NCI-H1092 treated with DMSO at 0.1 percent for 48 hours (cell line): Measurements from ENCODE around the gene FMN2.
"Not testable (repeated sequence)": the region's sequence is repeated elsewhere in the genome, so short reads cannot be mapped to it uniquely, and the experiment has no call there.

ENCODE experiments used
- DNase-seq: peaks from one replicate; lab custom pipeline; 2025; lab: John Stamatoyannopoulos, UW

Gene FMN2

GRCh38 chr1:240310226-240310925, 218.7 kb downstream of the FMN2 start:
- no peak for DNase-seq

- DNase-seq: no peak
Measured at GRCh38 chr1:240312872-240313271, 221.2 kb downstream of the FMN2 start.

GRCh38 chr1:240314845-240315801, 223.4 kb downstream of the FMN2 start:
- no peak for DNase-seq

GRCh38 chr1:240319998-240320397, 228.3 kb downstream of the FMN2 start:
- DNase-seq: no peak

GRCh38 chr1:240320659-240321058, 229.0 kb downstream of the FMN2 start:
- DNase-seq: no peak

- DNase-seq: no peak
Measured at GRCh38 chr1:240322943-240323342, 231.3 kb downstream of the FMN2 start.

- DNase-seq: not testable (repeated sequence)
Measured at GRCh38 chr1:240328382-240328781, 236.7 kb downstream of the FMN2 start.

GRCh38 chr1:240329443-240329842, 237.8 kb downstream of the FMN2 start:
- no peak for DNase-seq

- no peak for DNase-seq
Measured at GRCh38 chr1:240332672-240333071, 241.0 kb downstream of the FMN2 start.

GRCh38 chr1:240337781-240338180, 246.1 kb downstream of the FMN2 start:
- no peak for DNase-seq

- no peak for DNase-seq
Measured at GRCh38 chr1:240338837-240339236, 247.2 kb downstream of the FMN2 start.

- DNase-seq: no peak
Measured at GRCh38 chr1:240341365-240342250, 249.9 kb downstream of the FMN2 start.

GRCh38 chr1:240342251-240342625, 250.6 kb downstream of the FMN2 start:
- DNase-seq: no peak

GRCh38 chr1:240343045-240343444, 251.4 kb downstream of the FMN2 start:
- DNase-seq: no peak

GRCh38 chr1:240343966-240344365, 252.3 kb downstream of the FMN2 start:
- no peak for DNase-seq

GRCh38 chr1:240344918-240345317, 253.2 kb downstream of the FMN2 start:
- DNase-seq: no peak

- DNase-seq: no peak
Measured at GRCh38 chr1:240349695-240350094, 258.0 kb downstream of the FMN2 start.

- DNase-seq: no peak
Measured at GRCh38 chr1:240350910-240351331, 259.2 kb downstream of the FMN2 start.

GRCh38 chr1:240351690-240352089, 260.0 kb downstream of the FMN2 start:
- DNase-seq: no peak

GRCh38 chr1:240352769-240353168, 261.1 kb downstream of the FMN2 start:
- DNase-seq: no peak

- no peak for DNase-seq
Measured at GRCh38 chr1:240356568-240356967, 264.9 kb downstream of the FMN2 start.

GRCh38 chr1:240362046-240362445, 270.4 kb downstream of the FMN2 start:
- no peak for DNase-seq
